Measurements from ENCODE around the gene TAF4. TPM values are rescaled to one million over a fixed set of nuclear protein-coding genes. Genes with fewer than 3 reads are reported as not detected.

The TAF4 gene
- total RNA-seq, 1 donor from 2014 or later = 166 TPM

DNA sequence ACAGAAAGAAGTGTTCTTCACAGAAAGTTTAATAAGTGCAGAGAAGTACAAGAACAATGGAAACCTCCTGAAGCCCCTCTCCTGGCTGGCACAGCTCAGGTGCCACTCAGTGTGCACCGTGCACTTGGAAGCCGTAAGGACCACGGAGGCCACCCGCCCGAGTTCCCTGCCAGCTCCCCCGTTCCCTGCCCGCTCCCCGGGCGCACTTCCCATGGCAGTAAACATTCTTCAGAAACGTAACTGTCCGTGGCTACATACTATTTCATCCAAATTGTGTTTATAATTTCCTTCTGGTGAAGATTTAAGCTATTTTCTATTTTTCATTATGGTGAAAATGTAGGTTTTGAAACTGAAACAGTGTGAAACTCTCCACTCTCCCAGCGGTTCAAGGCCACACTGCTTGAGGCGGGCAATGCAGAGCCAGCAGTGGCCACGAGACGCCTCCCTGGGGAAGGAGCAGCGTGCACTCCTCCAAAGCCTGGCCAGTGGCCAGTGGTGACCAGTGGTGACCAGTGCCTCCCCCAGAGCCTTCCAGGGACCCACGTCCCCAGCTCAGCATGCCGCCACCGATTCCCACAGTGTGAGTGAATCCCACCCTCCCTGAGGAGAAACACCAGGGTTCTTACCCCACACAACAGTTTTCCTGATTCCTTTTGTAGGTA, 46.4 kb downstream of the TAF4 start:
- no peak for DNase-seq (ENCODE audit: low spot score in 2 of 2)
- Histone ChIP-seq H3K4me1 (peaks cover 0 to 17% of the 10 kb centered on the region in 2 donors), H3K9me3 (no peaks in the 10 kb centered on the region), H3K27ac (no peak overlapping the region), H3K4me3 (no peak overlapping the region), H3K27me3 (no peaks in the 10 kb centered on the region), H3K36me3 (no peaks in the 10 kb centered on the region)
- intact Hi-C loops (cut with DNase I) = no loop called here
- TF ChIP-seq, protein P1, sequence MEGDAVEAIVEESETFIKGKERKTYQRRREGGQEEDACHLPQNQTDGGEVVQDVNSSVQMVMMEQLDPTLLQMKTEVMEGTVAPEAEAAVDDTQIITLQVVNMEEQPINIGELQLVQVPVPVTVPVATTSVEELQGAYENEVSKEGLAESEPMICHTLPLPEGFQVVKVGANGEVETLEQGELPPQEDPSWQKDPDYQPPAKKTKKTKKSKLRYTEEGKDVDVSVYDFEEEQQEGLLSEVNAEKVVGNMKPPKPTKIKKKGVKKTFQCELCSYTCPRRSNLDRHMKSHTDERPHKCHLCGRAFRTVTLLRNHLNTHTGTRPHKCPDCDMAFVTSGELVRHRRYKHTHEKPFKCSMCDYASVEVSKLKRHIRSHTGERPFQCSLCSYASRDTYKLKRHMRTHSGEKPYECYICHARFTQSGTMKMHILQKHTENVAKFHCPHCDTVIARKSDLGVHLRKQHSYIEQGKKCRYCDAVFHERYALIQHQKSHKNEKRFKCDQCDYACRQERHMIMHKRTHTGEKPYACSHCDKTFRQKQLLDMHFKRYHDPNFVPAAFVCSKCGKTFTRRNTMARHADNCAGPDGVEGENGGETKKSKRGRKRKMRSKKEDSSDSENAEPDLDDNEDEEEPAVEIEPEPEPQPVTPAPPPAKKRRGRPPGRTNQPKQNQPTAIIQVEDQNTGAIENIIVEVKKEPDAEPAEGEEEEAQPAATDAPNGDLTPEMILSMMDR (IDR thresholded peaks at IDR 0.05) = no peak

DNA sequence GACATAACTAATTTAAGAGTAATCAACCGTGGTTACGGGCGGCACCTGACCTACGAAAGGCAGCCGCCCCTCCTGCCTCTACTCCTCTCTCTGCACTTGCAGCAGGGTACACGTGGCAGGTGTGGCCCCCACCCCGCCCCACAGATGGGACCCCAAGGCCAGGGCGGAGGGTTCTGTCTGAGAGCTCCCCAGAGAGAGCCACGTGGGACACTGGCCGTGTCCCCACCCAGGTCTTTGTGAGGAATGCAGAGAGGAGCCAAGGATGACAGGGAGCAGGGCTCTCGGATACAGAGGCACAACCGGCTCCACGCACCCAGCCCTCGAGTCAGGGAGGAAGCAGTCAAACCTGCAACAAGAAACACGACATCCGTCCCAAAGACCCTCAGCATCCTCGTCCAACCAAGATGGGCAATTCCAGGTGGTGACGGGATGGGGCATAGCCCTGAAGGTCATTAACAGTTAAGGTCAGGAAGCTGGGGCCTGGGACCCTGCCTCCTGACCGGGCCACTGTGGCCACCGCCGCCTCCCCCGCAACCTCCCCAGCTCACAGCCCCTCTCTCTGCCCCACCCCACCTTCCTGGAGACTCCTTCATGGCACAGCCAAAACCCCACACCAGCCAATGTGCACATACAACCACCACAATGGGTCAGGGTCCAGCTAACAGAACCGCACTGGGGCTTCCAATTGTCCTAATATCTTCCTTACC, 47.1 kb downstream of the TAF4 start:
- H3K4me3 ChIP-seq = no peak overlapping the region
- DNase-seq (ENCODE audit: low spot score in 2 of 2) = no peak
- H3K27ac ChIP-seq = no peak overlapping the region
- peaks cover 0 to under 1% of the 10 kb centered on the region in 2 donors for H3K36me3 ChIP-seq
- no peaks in the 10 kb centered on the region for H3K9me3 ChIP-seq
- H3K4me1 ChIP-seq = peaks cover 0 to 17% of the 10 kb centered on the region in 2 donors
- TF ChIP-seq, protein P1 (IDR thresholded peaks at IDR 0.05) = no peak
- intact Hi-C loops (cut with DNase I) = no loop called here
- no peaks in the 10 kb centered on the region for H3K27me3 ChIP-seq

- TF ChIP-seq, protein P1 (IDR thresholded peaks at IDR 0.05) = no peak
- H3K4me1 ChIP-seq = peaks cover 0 to 8% of the 10 kb centered on the region in 2 donors
- peaks cover 7 to 23% of the 10 kb centered on the region in 2 donors for H3K36me3 ChIP-seq
- no peaks in the 10 kb centered on the region for H3K9me3 ChIP-seq
- H3K27ac ChIP-seq = no peak overlapping the region
- no peak overlapping the region for H3K4me3 ChIP-seq
- intact Hi-C loops (cut with DNase I) = no loop called here
- no peaks in the 10 kb centered on the region for H3K27me3 ChIP-seq
- DNase-seq (ENCODE audit: low spot score in 2 of 2) = no peak
These were observed 50.0 kb downstream of the TAF4 start for GRCh38 chr20:62015540-62016288.

GRCh38 chr20:62014889-62015537, 50.7 kb downstream of the TAF4 start:
- Histone ChIP-seq H3K4me3 (no peak overlapping the region), H3K27me3 (no peaks in the 10 kb centered on the region), H3K27ac (no peak overlapping the region), H3K9me3 (no peaks in the 10 kb centered on the region), H3K36me3 (peaks cover 7 to 23% of the 10 kb centered on the region in 2 donors), H3K4me1 (peaks cover 0 to 1% of the 10 kb centered on the region in 2 donors)
- intact Hi-C loops (cut with DNase I) = loop anchor here (5.0 kb wide), 1 partner anchor 52 kb away; the partner anchor contains the start of gene TAF4
- TF ChIP-seq, protein P1 (IDR thresholded peaks at IDR 0.05) = no peak
- DNase-seq (ENCODE audit: low spot score in 2 of 2) = no peak

DNA sequence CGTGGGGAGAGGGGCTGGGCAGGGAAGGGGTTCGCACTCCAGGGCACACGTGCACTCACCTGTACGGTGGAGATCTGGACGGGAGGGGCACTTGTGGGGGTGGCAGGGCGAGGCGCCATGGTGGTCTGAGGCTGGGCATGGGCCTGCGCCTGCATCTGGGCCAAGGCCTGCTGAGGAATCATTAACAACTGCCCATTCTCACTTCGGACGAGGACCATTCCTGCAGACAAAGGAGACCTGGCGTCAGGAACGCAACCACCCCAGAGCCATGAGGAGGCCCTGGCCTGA, 51.2 kb downstream of the TAF4 start:
- no peak overlapping the region for H3K4me3 ChIP-seq
- no peaks in the 10 kb centered on the region for H3K9me3 ChIP-seq
- H3K27me3 ChIP-seq = no peaks in the 10 kb centered on the region
- H3K27ac ChIP-seq = no peak overlapping the region
- H3K4me1 ChIP-seq = no peaks in the 10 kb centered on the region
- TF ChIP-seq, protein P1 (IDR thresholded peaks at IDR 0.05) = no peak
- intact Hi-C loops (cut with DNase I) = loop anchor here (5.0 kb wide), 1 partner anchor 53 kb away; the partner anchor contains the start of gene TAF4
- H3K36me3 ChIP-seq = peaks cover 12 to 28% of the 10 kb centered on the region in 2 donors
- no peak for DNase-seq (ENCODE audit: low spot score in 2 of 2)

Measured in ascending aorta (tissue), 2 donors.